ENCODE results near the gene FOXI3. TPM values are rescaled to one million over a fixed set of nuclear protein-coding genes. Genes with fewer than 3 reads are reported as not detected.

FOXI3 gene
- total and polyA plus RNA-seq, 9 of the 15 experiments (the other 6 are each of a cell fraction or from before 2014, with no cell fraction given): not detected

DNA sequence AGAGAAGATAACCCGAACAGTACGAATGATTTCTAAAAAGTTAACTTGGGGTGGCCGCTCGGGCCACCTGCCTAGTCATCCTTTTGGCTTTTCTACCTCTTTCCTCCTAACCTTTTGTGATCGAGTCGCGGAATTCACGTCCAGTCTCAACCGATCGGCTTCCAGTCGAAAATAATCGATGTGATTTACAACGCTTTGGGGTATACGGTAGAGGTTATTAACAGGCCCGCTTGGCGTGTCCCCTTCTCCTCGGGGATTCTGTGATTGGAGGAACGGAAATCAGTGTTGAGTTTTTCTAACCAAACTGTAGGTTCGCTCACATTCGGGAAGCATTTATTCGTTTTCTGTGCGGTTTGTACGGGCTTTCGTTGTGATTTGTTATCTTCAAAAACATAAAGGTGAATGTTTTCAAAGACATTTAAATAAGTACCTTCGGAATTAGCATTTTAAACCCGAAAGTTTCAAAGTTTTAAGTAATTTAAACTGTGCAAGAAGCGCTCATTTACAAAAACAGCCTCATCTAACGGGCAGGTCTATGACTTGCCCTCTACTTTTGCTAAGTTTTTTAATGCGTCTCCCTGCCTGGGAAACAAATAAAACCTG is 588 bp upstream of the FOXI3 start:
- H3K9me3 ChIP-seq (replicated peaks; ENCODE audit: control insufficient read depth, insufficient read depth, low read depth, low read length): no peaks in the 10 kb centered on the region
- H3K9ac ChIP-seq (ENCODE audit: insufficient read depth in 1 of 2, low read depth in 2 of 2, low read length in 2 of 2): no peak overlapping the region
- no peaks in the 10 kb centered on the region for H3K9me1 ChIP-seq (ENCODE audit: control insufficient read depth, insufficient read depth, low read length)
- no peaks in the 10 kb centered on the region for H4K20me1 ChIP-seq (replicated peaks; ENCODE audit: control insufficient read depth, insufficient read depth, low read length)
- TF ChIP-seq ZNF232 (CRISPR knock-in tag; IDR thresholded peaks at IDR 0.05): no peak
- peak; percentile 90 for TF ChIP-seq CBX8 (IDR thresholded peaks at IDR 0.05; ENCODE audit: borderline replicate concordance, extremely low read depth, low read depth, low read length, poor library complexity, severe bottlenecking)
- 0 out of 2 replicates have a peak, but pooled peaks have one; percentile 14 for TF ChIP-seq RNF2 (IDR thresholded peaks at IDR 0.05)
- TF ChIP-seq U2AF1 (optimal IDR thresholded peaks at IDR 0.05; ENCODE audit: low read depth, low read length): no peak
- no peak for TF ChIP-seq CBX1 (IDR thresholded peaks at IDR 0.05; ENCODE audit: low read depth)
- no peak overlapping the region for H3K27ac ChIP-seq (ENCODE audit: extremely low read depth, low read depth, low read length)
- H3K27me3 ChIP-seq (ENCODE audit: control insufficient read depth in 2 of 2, insufficient read depth in 2 of 2, low read length in 2 of 2): peaks cover 15 to 30% of the 10 kb centered on the region in 2 experiments
- H3K4me2 ChIP-seq (ENCODE audit: insufficient read depth, low read length): no peak overlapping the region
- H2AFZ ChIP-seq (ENCODE audit: low read depth, low read length): no peak overlapping the region
- H3K36me3 ChIP-seq (ENCODE audit: control insufficient read depth, insufficient read depth, low read length): no peaks in the 10 kb centered on the region
- no TSS peak for BruUV-seq (replicated peaks)
- no peaks in the 10 kb centered on the region; a peak in 1 of 5 replicates for H3K4me1 ChIP-seq (replicated peaks in 1 of 2; ENCODE audit: control insufficient read depth in 2 of 2, insufficient read depth in 2 of 2, low read length in 2 of 2)
- H3K79me2 ChIP-seq (ENCODE audit: control insufficient read depth, insufficient read depth, low read length): no peaks in the 10 kb centered on the region
- in situ Hi-C loops (cut with MboI): loop anchor here (25.0 kb wide), 1 partner anchor 266 kb away; no protein-coding TSS in a partner anchor
- ChIA-PET CTCF (ENCODE audit: low intra/inter-chr PET ratio) (no interaction called here), POLR2A (no interaction called here)
- peak; percentile 35 for FAIRE-seq
- no peak for ATAC-seq
- DNase-seq (ENCODE audit: extremely low read depth in 1 of 4, low spot score in 3 of 4): no peak
- H3K4me3 ChIP-seq: no peak overlapping the region
- WGBS (ENCODE audit: insufficient coverage, low coverage, missing lambda C conversion rate): 29% methylated on average over 29 of the region's 29 CpGs
- intact Hi-C loops (cut with micrococcal nuclease): loop anchor here (10.0 kb wide), 1 partner anchor 128 kb away; no protein-coding TSS in a partner anchor
